SW480 (cell line): ENCODE results near the gene HTR7.
A peak's percentile ranks its signal among the peaks of the same experiment; 100 is the strongest.

ENCODE experiments used
- DNase-seq: peaks from one replicate; pipeline ENCODE4 v3.0.0-alpha.2; 2016; ENCODE audit warnings: low spot score

The HTR7 gene

DNA sequence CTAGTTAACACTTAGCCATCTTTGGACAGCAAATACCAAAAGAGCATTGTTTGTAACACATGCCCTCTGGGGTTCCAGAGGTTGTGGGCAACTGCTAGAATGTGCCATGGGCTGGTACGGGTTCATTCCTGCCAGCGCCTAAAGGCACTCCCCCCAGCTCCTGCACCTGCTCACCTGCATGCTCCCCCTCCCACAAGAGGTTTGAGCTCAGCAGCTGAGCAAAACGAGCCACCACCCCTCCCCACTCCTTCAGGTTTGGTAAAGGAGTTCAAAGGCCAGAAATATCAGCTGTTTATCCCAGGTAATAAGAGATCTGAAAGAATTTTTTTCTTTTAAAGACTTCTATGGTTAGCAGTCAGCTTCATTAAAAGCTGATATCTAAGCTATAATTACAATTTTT is 53.5 kb downstream of the HTR7 start:
- no peak for DNase-seq

- DNase-seq = no peak
These were observed 56.2 kb downstream of the HTR7 start for GRCh38 chr10:90801608-90802007.

- no peak for DNase-seq
These were observed 57.5 kb downstream of the HTR7 start for GRCh38 chr10:90800232-90800796.

GRCh38 chr10:90799172-90799571 is 58.7 kb downstream of the HTR7 start:
- no peak for DNase-seq

DNA sequence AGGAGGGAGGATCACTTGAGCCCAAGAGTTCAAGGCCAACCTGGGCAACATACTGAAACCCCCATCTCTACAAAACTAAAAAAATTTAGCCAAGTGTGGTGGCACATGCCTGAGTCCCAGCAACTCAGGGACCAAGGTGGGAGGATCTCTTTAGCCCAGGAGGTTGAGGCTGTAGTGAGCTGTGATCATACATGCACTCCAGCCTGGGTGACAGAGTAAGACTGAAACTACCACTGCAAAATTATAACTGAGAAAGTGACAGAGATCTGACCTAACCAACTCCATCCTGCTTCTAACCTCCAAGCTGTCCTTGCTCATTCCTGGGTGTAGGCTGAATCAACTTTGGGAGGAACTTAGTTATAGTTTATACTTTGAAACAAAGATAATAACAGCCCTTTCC is 59.4 kb downstream of the HTR7 start:
- no peak for DNase-seq

DNA sequence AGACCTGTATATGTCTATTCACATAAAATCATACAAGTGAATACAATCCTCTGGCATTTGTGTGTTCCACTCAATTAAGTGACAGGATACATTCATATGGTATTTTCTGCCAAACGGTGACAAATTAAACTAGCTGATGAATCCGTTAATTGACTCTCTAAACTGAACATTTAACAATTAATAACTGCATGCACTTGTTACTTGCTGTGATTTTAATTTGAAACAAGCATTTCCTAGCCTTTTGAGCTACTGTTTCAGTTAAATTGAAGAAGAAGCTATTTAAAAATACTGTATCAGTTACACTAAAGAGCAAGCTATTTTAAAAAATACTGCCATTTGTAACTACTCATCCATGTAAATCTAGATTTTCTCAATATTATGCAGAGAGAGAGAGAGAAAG is 67.4 kb downstream of the HTR7 start:
- no peak for DNase-seq

DNA sequence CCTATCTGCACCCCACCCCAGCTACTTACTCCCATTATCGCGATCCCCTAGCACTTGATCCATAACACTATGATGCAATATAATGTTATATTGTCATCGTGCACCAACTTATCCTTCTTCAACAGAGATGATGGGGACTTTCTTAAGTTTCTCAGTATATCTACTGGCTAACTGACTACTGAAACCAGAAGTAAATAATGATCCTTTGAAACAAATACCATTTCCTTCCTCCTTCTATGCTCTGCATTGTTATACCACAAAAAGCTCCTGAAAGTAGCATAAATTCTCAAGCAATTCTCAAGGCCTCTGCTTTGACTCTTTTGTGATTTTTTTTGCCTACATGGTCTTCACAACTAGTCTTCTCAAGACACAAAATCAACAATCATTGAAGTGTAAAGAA is 68.9 kb downstream of the HTR7 start:
- no peak for DNase-seq

- no peak for DNase-seq
These were observed 69.7 kb downstream of the HTR7 start for GRCh38 chr10:90788199-90788491.

DNA sequence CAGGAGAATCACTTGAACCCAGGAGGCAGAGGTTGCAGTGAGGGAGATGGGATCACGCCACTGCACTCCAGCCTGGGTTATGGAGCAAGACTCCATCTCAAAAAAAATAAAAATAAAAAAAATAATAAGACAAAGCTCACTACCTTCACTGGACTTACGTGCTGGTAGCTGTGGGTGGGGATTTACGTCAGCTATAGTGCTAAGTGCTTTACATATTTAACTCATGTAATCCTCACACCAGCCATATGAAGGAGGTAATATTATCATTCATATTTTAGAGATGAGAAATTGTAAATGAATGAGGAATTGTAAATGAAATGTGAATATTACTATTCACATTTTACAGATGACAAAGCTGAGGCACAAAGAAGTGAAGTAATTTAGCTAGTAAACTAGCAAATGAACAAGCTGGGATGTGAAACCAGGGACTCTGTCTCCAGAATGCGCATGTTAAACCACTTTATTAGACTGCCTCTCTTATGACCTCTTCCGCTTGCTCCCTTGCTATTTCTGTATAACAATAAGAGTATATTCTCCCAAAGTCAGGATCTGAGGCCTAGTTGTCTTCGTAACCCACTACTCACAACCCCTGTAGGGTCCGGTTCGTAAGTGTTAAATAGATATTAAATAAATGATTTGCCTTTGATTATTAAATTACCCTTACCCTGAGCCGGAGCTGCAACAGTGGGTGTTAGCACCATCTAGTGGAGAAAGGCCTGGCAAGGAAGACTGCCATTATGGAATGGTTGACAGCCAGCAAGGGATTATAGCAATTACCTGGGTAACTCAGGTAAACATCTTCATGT is 70.2 kb downstream of the HTR7 start:
- DNase-seq = peak; percentile 46

GRCh38 chr10:90785782-90786181 is 72.1 kb downstream of the HTR7 start:
- DNase-seq = no peak

DNA sequence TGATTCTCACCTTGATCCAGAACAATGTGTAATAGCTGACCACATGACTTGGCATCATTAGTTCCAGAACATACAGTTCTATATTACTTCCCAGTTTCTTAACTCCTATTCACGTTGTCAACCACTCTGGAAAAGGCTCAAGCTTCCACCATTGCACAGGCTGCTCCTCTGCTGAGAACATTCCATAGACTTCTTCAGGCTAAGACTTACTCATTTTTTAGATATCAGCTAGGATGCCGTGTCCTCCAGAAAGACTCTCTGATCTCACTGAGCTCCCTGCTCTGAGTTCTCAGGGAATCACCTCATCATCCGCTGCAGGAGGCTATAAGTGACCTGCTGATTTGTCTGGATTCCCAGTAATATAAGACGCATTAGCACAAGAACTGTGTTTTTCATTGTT is 73.1 kb downstream of the HTR7 start:
- no peak for DNase-seq

DNA sequence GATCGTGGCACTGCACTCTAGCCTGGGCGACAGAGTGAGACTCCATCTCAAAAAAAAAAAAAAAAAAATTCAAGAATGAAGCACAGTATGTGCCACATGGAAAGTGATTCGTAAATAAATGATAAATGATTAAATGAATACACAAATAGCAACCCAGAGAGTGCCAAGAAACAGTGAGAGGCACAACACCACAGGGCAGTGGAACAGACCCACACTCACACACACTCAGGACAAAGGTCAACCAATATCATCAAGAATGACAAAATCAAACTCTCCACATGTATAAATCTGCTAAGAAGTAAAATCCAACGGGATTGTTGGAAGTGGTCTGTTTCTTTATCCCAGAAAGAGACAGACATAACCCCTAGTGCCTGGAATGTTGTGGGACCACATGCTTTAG is 77.4 kb downstream of the HTR7 start:
- no peak for DNase-seq

DNA sequence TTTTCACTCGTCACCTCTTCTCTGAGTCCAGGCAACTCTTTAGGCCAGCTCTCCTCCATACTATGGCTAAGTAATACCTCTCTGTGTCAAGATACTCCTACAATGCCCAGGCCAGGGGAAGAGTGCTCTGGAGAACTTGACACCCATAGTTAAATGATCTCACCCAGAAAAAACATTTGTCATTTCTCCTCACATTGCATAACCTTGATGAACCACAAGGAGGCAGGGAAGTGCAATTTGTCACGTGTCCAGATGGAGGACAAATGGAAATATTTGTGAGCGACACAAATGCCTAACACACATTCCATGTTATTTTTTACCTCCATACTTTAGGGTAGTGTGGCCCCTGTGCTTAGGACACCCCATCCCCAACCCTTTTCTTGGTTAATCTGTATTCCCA is 78.3 kb downstream of the HTR7 start:
- DNase-seq = no peak

DNA sequence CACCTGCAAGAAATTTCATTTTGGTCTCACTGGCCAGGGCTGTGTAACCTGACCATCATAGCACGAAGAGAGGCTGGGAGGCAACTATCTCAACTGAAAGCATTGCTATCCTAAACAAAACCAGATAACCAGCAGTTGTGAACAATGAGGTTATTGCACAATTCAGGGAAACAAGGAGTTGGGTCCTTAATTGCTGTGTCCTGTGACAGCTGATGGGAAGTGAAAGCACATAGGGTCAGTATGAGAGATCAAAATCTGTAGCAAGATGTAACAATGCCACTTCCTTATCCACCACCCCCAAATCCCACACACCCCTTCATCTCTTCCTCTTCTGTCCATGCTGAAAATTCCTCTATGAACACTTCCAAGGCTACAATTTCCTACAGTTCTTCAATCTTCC is 80.2 kb downstream of the HTR7 start:
- no peak for DNase-seq

- DNase-seq = no peak
These were observed 82.3 kb downstream of the HTR7 start for GRCh38 chr10:90775351-90776028.

DNA sequence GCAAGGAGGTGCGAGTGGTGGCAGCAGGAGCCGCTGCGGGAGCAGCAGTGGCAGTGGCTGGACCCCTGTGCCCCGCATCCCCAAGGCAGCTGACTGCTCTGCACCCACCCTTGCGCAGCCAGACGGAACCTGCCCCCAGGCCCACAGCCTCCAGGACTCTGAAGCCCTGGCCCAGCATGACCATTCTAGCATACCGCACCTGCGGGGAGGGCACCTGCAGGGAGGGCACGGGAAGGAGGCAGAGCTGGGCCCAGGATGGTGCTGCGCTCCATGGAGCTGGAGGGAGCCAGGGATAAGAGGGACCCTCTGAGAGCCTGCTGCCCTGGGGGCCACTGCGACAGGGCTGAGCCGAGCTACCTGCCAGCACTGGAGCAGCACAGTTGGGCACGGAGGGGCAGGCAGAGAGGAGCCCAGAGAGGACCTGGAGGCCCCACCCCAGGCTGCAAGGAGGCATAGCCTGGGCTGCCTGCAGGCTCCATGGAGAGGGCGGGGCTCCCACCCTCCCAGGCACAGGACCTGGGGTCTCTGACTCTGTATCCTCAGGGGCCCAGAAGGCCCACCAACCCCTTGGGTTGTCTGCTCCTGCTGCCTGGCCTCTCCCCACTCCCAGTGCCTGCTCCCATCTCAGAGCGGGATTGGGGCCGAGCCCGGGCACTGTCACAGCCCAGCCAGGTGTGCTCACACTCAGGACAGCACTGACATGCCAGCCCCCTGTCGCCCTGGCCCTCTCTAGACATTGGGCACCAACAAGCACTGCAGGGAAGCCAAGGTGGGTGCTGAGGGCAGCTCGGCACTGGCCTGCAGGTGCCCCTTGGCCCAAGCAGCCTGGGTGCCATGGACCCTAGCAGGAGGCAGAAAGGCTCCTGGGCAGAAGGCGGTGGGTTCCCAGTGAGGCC is 87.6 kb downstream of the HTR7 start:
- no peak for DNase-seq

- DNase-seq = peak; percentile 57
These were observed 106.5 kb downstream of the HTR7 start for GRCh38 chr10:90751107-90751997.

DNA sequence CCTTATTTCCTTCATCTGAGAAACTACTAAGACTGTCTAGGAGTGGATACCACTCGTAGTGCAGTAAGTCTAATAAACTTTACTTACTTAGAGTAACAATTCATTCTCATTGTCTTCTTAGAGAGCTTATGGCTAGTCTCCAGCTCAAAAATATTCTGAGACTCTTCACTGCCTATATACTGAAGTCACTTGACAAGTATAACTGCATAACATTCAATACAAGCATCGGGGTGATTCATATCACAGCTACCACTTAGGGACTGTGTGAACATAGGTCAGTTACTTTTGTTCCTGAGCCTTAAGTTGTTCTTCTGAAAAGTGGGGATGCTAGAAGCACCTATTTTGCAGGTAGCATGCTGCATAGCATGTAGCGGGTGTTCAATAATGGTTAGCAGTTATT is 111.0 kb downstream of the HTR7 start:
- DNase-seq = no peak

DNA sequence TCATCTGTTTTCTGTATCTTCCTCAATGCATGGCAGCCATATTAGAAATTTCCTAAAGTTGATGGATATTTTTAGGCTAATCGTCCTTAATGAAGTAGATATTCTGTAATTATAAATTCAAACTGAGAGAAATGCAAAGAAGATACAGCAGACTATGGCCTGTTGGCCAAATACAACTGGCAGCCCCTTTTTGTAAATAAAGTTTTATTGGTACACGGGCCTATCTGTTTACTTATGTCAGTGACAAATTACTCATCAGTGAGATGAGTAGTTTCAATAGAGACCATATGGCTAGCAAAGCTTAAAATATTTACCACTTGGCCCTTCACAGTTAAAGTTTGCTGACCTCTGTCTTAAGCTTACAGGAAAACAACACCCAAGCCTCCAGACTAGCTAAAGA is 112.3 kb downstream of the HTR7 start:
- no peak for DNase-seq

- no peak for DNase-seq
These were observed 114.5 kb downstream of the HTR7 start for GRCh38 chr10:90743291-90743690.

DNA sequence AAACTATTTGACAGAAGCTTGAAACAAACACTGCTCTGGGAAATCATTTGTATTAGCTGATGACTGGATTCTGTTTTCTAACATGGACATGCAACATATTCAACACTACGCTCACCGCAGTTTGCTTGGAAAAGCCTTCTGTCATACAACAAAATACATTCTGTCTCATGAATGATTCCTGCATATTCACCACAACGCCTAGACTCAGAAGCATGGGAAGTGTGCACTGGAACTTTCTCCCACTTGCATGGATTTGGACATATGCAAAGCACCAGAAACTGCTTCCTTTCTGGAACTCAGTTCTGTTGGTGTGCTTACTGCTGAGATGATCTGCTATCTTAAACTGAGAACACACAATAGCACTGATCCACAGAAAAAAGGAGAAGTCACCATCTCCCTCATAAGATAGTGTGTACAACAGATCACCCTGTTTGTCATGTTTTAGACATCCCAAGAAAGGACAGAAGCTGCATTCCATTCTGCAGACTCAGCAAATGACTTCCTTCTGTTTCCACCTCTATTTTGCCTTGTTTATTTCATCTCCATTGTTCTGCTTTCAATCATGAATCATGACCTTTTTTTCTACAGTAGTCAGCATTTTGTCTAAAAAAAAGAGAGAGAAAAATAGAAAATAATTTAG is 115.8 kb downstream of the HTR7 start:
- peak; percentile 12 for DNase-seq
